Measurements from ENCODE around the gene RNASET2. TPM values are rescaled to one million over a fixed set of nuclear protein-coding genes. Genes with fewer than 3 reads are reported as not detected.

RNASET2 gene
- polyA plus RNA-seq, 2 of the 4 experiments (the other 2 are of a cell fraction), result 9.3 to 11.2 TPM

GRCh38 chr6:166959911-166960608 lies 3.7 kb upstream of the RNASET2 start (continued):
- no peak for TF ChIP-seq CEBPB (IDR thresholded peaks at IDR 0.05)
- TF ChIP-seq HEYL (CRISPR knock-in tag; IDR thresholded peaks at IDR 0.05), result no peak

GRCh38 chr6:166958926-166959861 lies 2.8 kb upstream of the RNASET2 start:
- no peaks in the 10 kb centered on the region; the same call in 2 of the 3 replicates for H3K4me1 ChIP-seq
- no peak for FAIRE-seq
- TF ChIP-seq, protein P1, sequence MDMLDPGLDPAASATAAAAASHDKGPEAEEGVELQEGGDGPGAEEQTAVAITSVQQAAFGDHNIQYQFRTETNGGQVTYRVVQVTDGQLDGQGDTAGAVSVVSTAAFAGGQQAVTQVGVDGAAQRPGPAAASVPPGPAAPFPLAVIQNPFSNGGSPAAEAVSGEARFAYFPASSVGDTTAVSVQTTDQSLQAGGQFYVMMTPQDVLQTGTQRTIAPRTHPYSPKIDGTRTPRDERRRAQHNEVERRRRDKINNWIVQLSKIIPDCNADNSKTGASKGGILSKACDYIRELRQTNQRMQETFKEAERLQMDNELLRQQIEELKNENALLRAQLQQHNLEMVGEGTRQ (IDR thresholded peaks at IDR 0.05), result no peak
- TF ChIP-seq KDM5A (IDR thresholded peaks at IDR 0.05), result no peak
- TF ChIP-seq RARB (CRISPR knock-in tag; IDR thresholded peaks at IDR 0.05), result no peak
- no peak for TF ChIP-seq KDM1A (IDR thresholded peaks at IDR 0.05; ENCODE audit: low read depth)
- no peak for TF ChIP-seq POLR2A (IDR thresholded peaks at IDR 0.05; ENCODE audit: low read length)
- no peak for TF ChIP-seq CHD4 (IDR thresholded peaks at IDR 0.05; ENCODE audit: borderline replicate concordance)
- TF ChIP-seq FOXS1 (CRISPR knock-in tag; IDR thresholded peaks at IDR 0.05), result no peak
- no peak for TF ChIP-seq HOXB13 (CRISPR knock-in tag; IDR thresholded peaks at IDR 0.05; ENCODE audit: low read depth)
- TF ChIP-seq JUNB (IDR thresholded peaks at IDR 0.05), result no peak
- TF ChIP-seq, protein P2, sequence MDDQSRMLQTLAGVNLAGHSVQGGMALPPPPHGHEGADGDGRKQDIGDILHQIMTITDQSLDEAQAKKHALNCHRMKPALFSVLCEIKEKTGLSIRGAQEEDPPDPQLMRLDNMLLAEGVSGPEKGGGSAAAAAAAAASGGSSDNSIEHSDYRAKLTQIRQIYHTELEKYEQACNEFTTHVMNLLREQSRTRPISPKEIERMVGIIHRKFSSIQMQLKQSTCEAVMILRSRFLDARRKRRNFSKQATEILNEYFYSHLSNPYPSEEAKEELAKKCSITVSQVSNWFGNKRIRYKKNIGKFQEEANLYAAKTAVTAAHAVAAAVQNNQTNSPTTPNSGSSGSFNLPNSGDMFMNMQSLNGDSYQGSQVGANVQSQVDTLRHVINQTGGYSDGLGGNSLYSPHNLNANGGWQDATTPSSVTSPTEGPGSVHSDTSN (IDR thresholded peaks at IDR 0.05), result no peak
- 77% methylated on average over 13 of the region's 13 CpGs for WGBS (ENCODE audit: missing lambda C conversion rate)
- POLR2A ChIA-PET, result no interaction called here
- no peak overlapping the region for H3K27ac ChIP-seq
- no peak overlapping the region for H3K4me3 ChIP-seq
- no peaks in the 10 kb centered on the region for H3K9me3 ChIP-seq
- ATAC-seq, result no peak
- no peak for DNase-seq (ENCODE audit: low read depth in 1 of 2, low spot score in 1 of 2)
- CTCF ChIA-PET, result interaction anchor here (0.8 kb wide), 1 partner anchor 8 kb away, joined by 3 read pairs; no protein-coding TSS in a partner anchor
- no peak overlapping the region for H3K4me2 ChIP-seq

- WGBS (ENCODE audit: missing lambda C conversion rate), result 92% methylated on average over 5 of the region's 5 CpGs
- CTCF ChIA-PET, result no interaction called here
These were observed 1.4 kb upstream of the RNASET2 start for GRCh38 chr6:166957805-166958076.

More at GRCh38 chr6:166957805-166958076, 1.4 kb upstream of the RNASET2 start:
- Histone ChIP-seq H3K27ac (no peak overlapping the region), H3K4me3 (no peak overlapping the region), H3K4me1 (no peaks in the 10 kb centered on the region; the same call in 2 of the 3 replicates), H3K9me3 (no peaks in the 10 kb centered on the region), H3K4me2 (no peak overlapping the region)
- FAIRE-seq (no peak), DNase-seq (ENCODE audit: low read depth in 1 of 2, low spot score in 1 of 2) (no peak), ATAC-seq (no peak)
- TF ChIP-seq ELK1 (IDR thresholded peaks at IDR 0.05; ENCODE audit: low read depth, low read length) (no peak), HES2 (IDR thresholded peaks at IDR 0.05) (no peak), ATOH8 (CRISPR knock-in tag; IDR thresholded peaks at IDR 0.05; ENCODE audit: low read depth) (no peak), ZSCAN20 (CRISPR knock-in tag; IDR thresholded peaks at IDR 0.05) (no peak)
- TF ChIP-seq, protein P3, sequence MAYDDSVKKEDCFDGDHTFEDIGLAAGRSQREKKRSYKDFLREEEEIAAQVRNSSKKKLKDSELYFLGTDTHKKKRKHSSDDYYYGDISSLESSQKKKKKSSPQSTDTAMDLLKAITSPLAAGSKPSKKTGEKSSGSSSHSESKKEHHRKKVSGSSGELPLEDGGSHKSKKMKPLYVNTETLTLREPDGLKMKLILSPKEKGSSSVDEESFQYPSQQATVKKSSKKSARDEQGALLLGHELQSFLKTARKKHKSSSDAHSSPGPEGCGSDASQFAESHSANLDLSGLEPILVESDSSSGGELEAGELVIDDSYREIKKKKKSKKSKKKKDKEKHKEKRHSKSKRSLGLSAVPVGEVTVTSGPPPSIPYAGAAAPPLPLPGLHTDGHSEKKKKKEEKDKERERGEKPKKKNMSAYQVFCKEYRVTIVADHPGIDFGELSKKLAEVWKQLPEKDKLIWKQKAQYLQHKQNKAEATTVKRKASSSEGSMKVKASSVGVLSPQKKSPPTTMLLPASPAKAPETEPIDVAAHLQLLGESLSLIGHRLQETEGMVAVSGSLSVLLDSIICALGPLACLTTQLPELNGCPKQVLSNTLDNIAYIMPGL (CRISPR knock-in tag; IDR thresholded peaks at IDR 0.05; ENCODE audit: borderline replicate concordance), result no peak
- POLR2A ChIA-PET, result no interaction called here

All from A549 (cell line).